H9 (cell line): Measurements from ENCODE around the gene ICE1. TPM values are rescaled to one million over a fixed set of nuclear protein-coding genes. Genes with fewer than 3 reads are reported as not detected.

Source experiments
- DNase-seq: peaks from one replicate; pipeline ENCODE4 v3.0.0-alpha.2; 2017
- H2AFZ ChIP-seq: one replicate; pipeline ENCODE4 v1.6.1; 2013; ENCODE audit warnings: mild to moderate bottlenecking, low read length, control low read depth, moderate library complexity
- H2AK5ac ChIP-seq: 2 replicates; pipeline ENCODE4 v1.6.1; 2013; ENCODE audit warnings: low read length, control low read depth, mixed read lengths; ENCODE audit not compliant: insufficient read length
- H2BK120ac ChIP-seq: one replicate; pipeline ENCODE4 v1.6.1; 2013; ENCODE audit warnings: low read depth, mild to moderate bottlenecking, low read length, control low read depth, inconsistent platforms; ENCODE audit not compliant: poor library complexity, severe bottlenecking
- H2BK12ac ChIP-seq: 2 replicates; pipeline ENCODE4 v1.6.1; 2013; ENCODE audit warnings: low read length, control low read depth, mixed read lengths, low read depth; ENCODE audit not compliant: insufficient read length
- H2BK15ac ChIP-seq: 2 replicates; pipeline ENCODE4 v1.6.1; 2013; ENCODE audit warnings: low read depth, low read length, control low read depth
- H2BK20ac ChIP-seq: one replicate; pipeline ENCODE4 v1.6.1; 2013; ENCODE audit warnings: low read depth, mild to moderate bottlenecking, low read length, control low read depth, inconsistent platforms; ENCODE audit not compliant: poor library complexity, severe bottlenecking
- H2BK5ac ChIP-seq: 2 replicates; pipeline ENCODE4 v1.6.1; 2013; ENCODE audit warnings: low read length, control low read depth, mixed read lengths; ENCODE audit not compliant: insufficient read length
- H3K14ac ChIP-seq: 2 replicates; pipeline ENCODE4 v1.6.1; 2013; ENCODE audit warnings: low read length, control low read depth; ENCODE audit not compliant: insufficient read depth
- H3K18ac ChIP-seq: 2 replicates; pipeline ENCODE4 v1.6.1; 2013; ENCODE audit warnings: low read depth, mild to moderate bottlenecking, mixed read lengths, low read length, control low read depth; ENCODE audit not compliant: insufficient read length
- H3K23ac ChIP-seq: 2 replicates; pipeline ENCODE4 v1.6.1; 2013; ENCODE audit warnings: low read length, control low read depth, mixed read lengths, low read depth; ENCODE audit not compliant: insufficient read length
- H3K23me2 ChIP-seq: 2 replicates; pipeline ENCODE4 v1.6.1; 2013; ENCODE audit warnings: low read depth, mild to moderate bottlenecking, mixed read lengths, low read length, control low read depth; ENCODE audit not compliant: insufficient read length, poor library complexity, severe bottlenecking
- H3K27ac ChIP-seq: 2 replicates; pipeline ENCODE4 v1.5.1; 2013; ENCODE audit warnings: low read length, control low read depth, mixed read lengths, low read depth; ENCODE audit not compliant: insufficient read length
- H3K27me3 ChIP-seq: 2 replicates; pipeline ENCODE4 v1.6.1; 2013; ENCODE audit warnings: low read length, control low read depth, inconsistent platforms; ENCODE audit not compliant: insufficient read depth
- H3K4ac ChIP-seq: 2 replicates; pipeline ENCODE4 v1.6.1; 2013; ENCODE audit warnings: low read depth, mild to moderate bottlenecking, control low read depth, inconsistent platforms, low read length, moderate library complexity
- H3K4me1 ChIP-seq: 2 replicates; pipeline ENCODE4 v1.6.1; 2013; ENCODE audit warnings: low read length, control low read depth, inconsistent platforms; ENCODE audit not compliant: insufficient read depth
- H3K4me2 ChIP-seq: 2 replicates; pipeline ENCODE4 v1.6.1; 2013; ENCODE audit warnings: low read length, control low read depth, mixed read lengths; ENCODE audit not compliant: insufficient read length, insufficient read depth
- H3K56ac ChIP-seq: 2 replicates; pipeline ENCODE4 v1.6.1; 2013; ENCODE audit warnings: low read depth, mild to moderate bottlenecking, mixed read lengths, low read length, control low read depth; ENCODE audit not compliant: insufficient read length
- H3K79me1 ChIP-seq: 2 replicates; pipeline ENCODE4 v1.6.1; 2013; ENCODE audit warnings: low read depth, mild to moderate bottlenecking, moderate library complexity, low read length, control low read depth, inconsistent platforms; ENCODE audit not compliant: insufficient read depth, poor library complexity, severe bottlenecking
- H3K79me2 ChIP-seq: 2 replicates; pipeline ENCODE4 v1.6.1; 2013; ENCODE audit warnings: low read length, control low read depth, inconsistent platforms; ENCODE audit not compliant: insufficient read depth
- H3K9ac ChIP-seq: 2 replicates; pipeline ENCODE4 v1.6.1; 2013; ENCODE audit warnings: low read length, control low read depth, mixed read lengths; ENCODE audit not compliant: insufficient read length; ENCODE audit errors: extremely low read depth
- H3K9me3 ChIP-seq: one replicate; pipeline ENCODE4 v1.6.1; 2013; ENCODE audit warnings: low read depth, low read length, inconsistent platforms; ENCODE audit not compliant: control insufficient read depth
- H3T11ph ChIP-seq: one replicate; pipeline ENCODE4 v1.6.1; 2013; ENCODE audit warnings: mild to moderate bottlenecking, low read length, control low read depth, inconsistent platforms
- H4K20me1 ChIP-seq: one replicate; pipeline ENCODE4 v1.6.1; 2013; ENCODE audit not compliant: control insufficient read depth, insufficient read length, insufficient read depth
- H4K5ac ChIP-seq: 2 replicates; pipeline ENCODE4 v1.6.1; 2013; ENCODE audit warnings: low read depth, mild to moderate bottlenecking, mixed read lengths, low read length, control low read depth; ENCODE audit not compliant: insufficient read length
- H4K8ac ChIP-seq: replicated peaks from 2 replicates; pipeline ENCODE4 v1.6.1; 2013; ENCODE audit warnings: low read length, control low read depth, mixed read lengths, low read depth; ENCODE audit not compliant: insufficient read length
- H4K91ac ChIP-seq: 2 replicates; pipeline ENCODE4 v1.6.1; 2013; ENCODE audit warnings: low read depth, mild to moderate bottlenecking, moderate library complexity, mixed read lengths, low read length, control low read depth; ENCODE audit not compliant: insufficient read length
- H3K27ac Mint-ChIP-seq, 3 experiments: 2 replicates in 2 of 3; 3 replicates in 1 of 3; pipeline ENCODE4 v1.8.0; 2020 to 2021; ENCODE audit warnings: mixed read lengths in 3 of 3, mild to moderate bottlenecking in 1 of 3, moderate library complexity in 1 of 3
- H3K27me3 Mint-ChIP-seq: 2 replicates; pipeline ENCODE4 v1.8.0; 2021; ENCODE audit warnings: low read depth, mild to moderate bottlenecking, moderate library complexity, mixed read lengths
- H3K36me3 Mint-ChIP-seq, 3 experiments: 2 replicates in 2 of 3; 3 replicates in 1 of 3; pipeline ENCODE4 v1.8.0; 2020 to 2021; ENCODE audit warnings: low read depth in 3 of 3, mixed read lengths in 3 of 3; ENCODE audit not compliant: insufficient read depth in 1 of 3
- H3K4me1 Mint-ChIP-seq, 2 experiments: 2 replicates each; pipeline ENCODE4 v1.8.0; 2020; ENCODE audit warnings: mixed read lengths in 2 of 2
- H3K4me3 Mint-ChIP-seq, 2 experiments: 2 replicates in 1 of 2; 3 replicates in 1 of 2; pipeline ENCODE4 v1.8.0; 2020 to 2021; ENCODE audit warnings: mild to moderate bottlenecking in 2 of 2, mixed read lengths in 2 of 2, moderate library complexity in 1 of 2
- H3K9me3 Mint-ChIP-seq, 2 experiments: 2 replicates in 1 of 2; 3 replicates in 1 of 2; pipeline ENCODE4 v1.8.0; 2020; ENCODE audit warnings: mild to moderate bottlenecking in 2 of 2, mixed read lengths in 2 of 2, moderate library complexity in 1 of 2
- CTCF ChIP-seq: fragments of 200-600 bp; sonication (generic); conservative IDR thresholded peaks from 3 replicates; pipeline ENCODE4 v1.8.0; 2021; ENCODE audit warnings: antibody characterized with exemption, mild to moderate bottlenecking
- WGBS: extraction: QIAGEN DNeasy Blood & Tissue Kit; methylation state at CpG from one replicate; pipeline ENCODE4 v1.1.7; 2013; ENCODE audit warnings: missing lambda C conversion rate, low lambda C conversion rate, mixed read lengths; ENCODE audit not compliant: insufficient read length; ENCODE audit errors: extremely low coverage; 5-methylcytosine and 5-hydroxymethylcytosine counted together
- total RNA-seq: library from RNA; stranded (reverse); gene quantifications from 2 replicates; pipeline ENCODE4 v1.2.1, GENCODE V29; 2021

Gene ICE1
- total RNA-seq, 1 experiment from 2014 or later, result 45.1 TPM

DNA sequence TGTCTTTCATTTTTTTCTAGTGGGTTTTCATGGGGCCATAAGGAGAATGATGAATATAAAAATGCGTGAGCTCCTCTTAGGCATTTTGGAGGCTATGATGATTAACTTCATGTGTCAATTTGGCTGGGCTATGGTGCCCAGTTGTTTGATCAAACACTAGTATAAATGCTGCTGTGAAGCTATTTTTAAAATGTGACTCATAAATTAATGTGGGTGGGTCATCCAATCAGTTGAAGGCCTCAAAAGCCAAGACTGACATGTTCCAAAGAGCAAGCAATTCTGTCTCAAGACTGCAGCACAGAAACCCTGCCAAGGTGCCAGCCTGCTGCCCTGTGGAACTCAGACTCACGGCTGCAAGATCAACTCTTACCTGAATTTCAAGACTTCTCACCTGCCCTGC lies 24.4 kb upstream of the ICE1 start:
- Histone ChIP-seq H3K4me2 (no peak overlapping the region), H3K79me1 (no peaks in the 10 kb centered on the region), H3K18ac (no peak overlapping the region), H2BK5ac (no peak overlapping the region), H2AK5ac (no peak overlapping the region), H2BK120ac (no peak overlapping the region), H3T11ph (no peak overlapping the region), H3K23me2 (no peaks in the 10 kb centered on the region), H3K4ac (no peak overlapping the region), H3K9me3 (no peaks in the 10 kb centered on the region), H2BK12ac (no peak overlapping the region), H3K27me3 (no peaks in the 10 kb centered on the region), H4K91ac (no peak overlapping the region), H2BK15ac (no peak overlapping the region), H3K56ac (no peak overlapping the region), H2AFZ (no peak overlapping the region), H3K14ac (no peak overlapping the region), H4K8ac (no peak overlapping the region), H4K20me1 (no peaks in the 10 kb centered on the region), H3K4me1 (no peaks in the 10 kb centered on the region), H3K79me2 (no peaks in the 10 kb centered on the region), H2BK20ac (no peak overlapping the region), H4K5ac (no peak overlapping the region), H3K27ac (no peak overlapping the region), H3K23ac (no peak overlapping the region), H3K9ac (no peak overlapping the region)
- peaks cover 3 to 5% (median 4%) of the 10 kb centered on the region in 3 experiments; a peak in 6 of 7 replicates for H3K36me3 Mint-ChIP-seq
- H3K27me3 Mint-ChIP-seq, result peaks cover 3% of the 10 kb centered on the region; the same call in 1 of the 2 replicates
- H3K4me1 Mint-ChIP-seq, result peaks cover under 1 to 1% of the 10 kb centered on the region in 2 experiments
- no peak for TF ChIP-seq CTCF
- WGBS, result no CpG with 5 or more reads among the region's 2 CpGs
- no peak overlapping the region for H3K4me3 Mint-ChIP-seq
- no peak for DNase-seq
- H3K27ac Mint-ChIP-seq, result no peak overlapping the region
- peaks cover 5% of the 10 kb centered on the region in 2 experiments; a peak in 3 of 5 replicates for H3K9me3 Mint-ChIP-seq
